GM21619 (cell line): ENCODE measurements around the gene IL19.

Experiments used
- ATAC-seq: cut with Tn5 transposase; IDR thresholded peaks from one replicate; pipeline ENCODE4 v1.9.1; 2021; ENCODE audit not compliant: unreplicated experiment

The IL19 gene

GRCh38 chr1:206885341-206886060, 114.9 kb downstream of the IL19 start:
- no peak for ATAC-seq

GRCh38 chr1:206886831-206887230, 116.3 kb downstream of the IL19 start:
- ATAC-seq: no peak

DNA sequence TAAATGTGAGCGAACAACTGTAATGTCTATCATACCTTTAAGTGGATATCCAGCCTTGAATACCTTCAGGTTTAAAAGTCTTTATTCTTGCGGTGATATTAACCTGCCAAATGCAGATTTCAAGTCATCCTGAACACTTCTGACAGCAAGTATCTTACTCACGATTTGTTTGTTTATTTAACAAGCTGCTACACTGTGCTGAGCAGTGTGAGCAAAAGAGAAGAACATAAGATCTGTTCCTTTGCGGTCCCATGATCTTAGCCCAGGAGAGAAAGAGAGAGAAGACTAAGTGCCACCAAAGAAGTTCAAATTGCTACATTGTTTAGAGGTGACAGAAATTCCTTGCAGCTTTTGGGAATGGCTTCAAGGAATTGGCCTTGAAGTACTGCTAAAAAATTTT, 117.1 kb downstream of the IL19 start:
- ATAC-seq: no peak

GRCh38 chr1:206890125-206891060, 119.8 kb downstream of the IL19 start:
- no peak for ATAC-seq

DNA sequence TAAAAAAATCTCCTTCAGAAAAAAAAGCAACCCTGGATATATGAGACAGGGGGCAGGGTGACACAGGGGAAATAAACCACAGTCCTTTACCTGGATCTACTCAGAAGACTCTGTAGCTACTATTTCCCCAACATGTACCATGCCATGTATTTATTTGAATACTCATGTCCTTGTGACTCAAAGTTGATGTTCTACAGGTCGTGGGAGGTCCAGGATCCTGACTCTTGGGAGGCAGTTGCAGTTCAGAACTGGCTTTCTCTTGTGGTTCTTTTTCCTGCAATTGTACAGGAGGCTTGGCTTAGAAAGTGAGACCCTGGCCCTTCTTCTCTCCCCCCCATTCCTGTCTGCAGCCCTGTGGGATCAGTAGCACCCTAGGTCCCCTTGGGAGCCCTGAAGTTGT, 120.8 kb downstream of the IL19 start:
- no peak for ATAC-seq
